CD4-positive, alpha-beta T cell treated with Interleukin-1 beta for 1 hour (primary cell): Measurements from ENCODE around the gene ARHGEF28.

ENCODE experiments used
- DNase-seq, 2 donors: peaks; one replicate each; pipeline ENCODE4 v3.0.0-alpha.2; 2020 to 2022

ARHGEF28 gene

GRCh38 chr5:73909474-73909873, 283.5 kb downstream of the ARHGEF28 start:
- no peak for DNase-seq

GRCh38 chr5:73911761-73912393, 285.9 kb downstream of the ARHGEF28 start:
- DNase-seq = no peak

GRCh38 chr5:73912821-73913271, 286.9 kb downstream of the ARHGEF28 start:
- no peak for DNase-seq

GRCh38 chr5:73913971-73914370, 288.0 kb downstream of the ARHGEF28 start:
- no peak for DNase-seq

- no peak for DNase-seq
Observed at GRCh38 chr5:73915345-73915744, 289.3 kb downstream of the ARHGEF28 start.

GRCh38 chr5:73917433-73917832, 291.4 kb downstream of the ARHGEF28 start:
- DNase-seq = no peak

GRCh38 chr5:73917891-73918290, 291.9 kb downstream of the ARHGEF28 start:
- DNase-seq = no peak

- DNase-seq = no peak
Observed at GRCh38 chr5:73918791-73919221, 292.8 kb downstream of the ARHGEF28 start.

GRCh38 chr5:73921741-73922140, 295.7 kb downstream of the ARHGEF28 start:
- no peak for DNase-seq

GRCh38 chr5:73922224-73922623, 296.2 kb downstream of the ARHGEF28 start:
- DNase-seq = no peak

GRCh38 chr5:73922875-73923557, 297.0 kb downstream of the ARHGEF28 start:
- DNase-seq = no peak

GRCh38 chr5:73928476-73929070, 302.6 kb downstream of the ARHGEF28 start:
- DNase-seq = no peak

GRCh38 chr5:73935719-73936118, 309.7 kb downstream of the ARHGEF28 start:
- no peak for DNase-seq

- DNase-seq = no peak
Observed at GRCh38 chr5:73938280-73938937, 312.4 kb downstream of the ARHGEF28 start.

- DNase-seq = no peak
Observed at GRCh38 chr5:73938938-73939320, 312.9 kb downstream of the ARHGEF28 start.

GRCh38 chr5:73939557-73939956, 313.6 kb downstream of the ARHGEF28 start:
- no peak for DNase-seq

GRCh38 chr5:73940026-73940425, 314.0 kb downstream of the ARHGEF28 start:
- DNase-seq = no peak

GRCh38 chr5:73940801-73941200, 314.8 kb downstream of the ARHGEF28 start:
- no peak for DNase-seq

- DNase-seq = no peak
Observed at GRCh38 chr5:73942783-73943182, 316.8 kb downstream of the ARHGEF28 start.

GRCh38 chr5:73943397-73943796, 317.4 kb downstream of the ARHGEF28 start:
- DNase-seq = no peak

- DNase-seq = no peak
Observed at GRCh38 chr5:73944581-73944980, 318.6 kb downstream of the ARHGEF28 start.

- DNase-seq = no peak
Observed at GRCh38 chr5:73945505-73945904, 319.5 kb downstream of the ARHGEF28 start.

GRCh38 chr5:73946278-73946677, 320.3 kb downstream of the ARHGEF28 start:
- DNase-seq = no peak
